GM20431 (cell line): ENCODE results near the gene LDHAL6B.

Experiments
- in situ Hi-C: fragments of 300-500 bp; cut with MseI, MboI; formaldehyde crosslinking; loops from one replicate; pipeline ENCODE4 v1.15.0; 2020; ENCODE audit warnings: low sequenced_read_pairs; ENCODE audit not compliant: unreplicated experiment

The LDHAL6B gene

GRCh38 chr15:59174835-59175831 lies 31.5 kb upstream of the LDHAL6B start:
- in situ Hi-C loops: loop anchor here (25.0 kb wide), 1 partner anchor 312 kb away; no protein-coding TSS in a partner anchor

- in situ Hi-C loops: no loop called here
These were observed 29.9 kb upstream of the LDHAL6B start for GRCh38 chr15:59176653-59177316.

GRCh38 chr15:59177317-59177660 lies 29.4 kb upstream of the LDHAL6B start:
- in situ Hi-C loops: no loop called here

GRCh38 chr15:59178151-59178695 lies 28.4 kb upstream of the LDHAL6B start:
- in situ Hi-C loops: no loop called here

- in situ Hi-C loops: no loop called here
These were observed 26.9 kb upstream of the LDHAL6B start for GRCh38 chr15:59179717-59180116.

- in situ Hi-C loops: no loop called here
These were observed 25.6 kb upstream of the LDHAL6B start for GRCh38 chr15:59180945-59181600.

- in situ Hi-C loops: no loop called here
These were observed 20.9 kb upstream of the LDHAL6B start for GRCh38 chr15:59185725-59186124.

GRCh38 chr15:59186501-59186900 lies 20.1 kb upstream of the LDHAL6B start:
- in situ Hi-C loops: no loop called here

- in situ Hi-C loops: no loop called here
These were observed 17.4 kb upstream of the LDHAL6B start for GRCh38 chr15:59189241-59189640.

- in situ Hi-C loops: no loop called here
These were observed 16.4 kb upstream of the LDHAL6B start for GRCh38 chr15:59190291-59190690.

- in situ Hi-C loops: no loop called here
These were observed 14.8 kb upstream of the LDHAL6B start for GRCh38 chr15:59191855-59192237.

- in situ Hi-C loops: no loop called here
These were observed 11.9 kb upstream of the LDHAL6B start for GRCh38 chr15:59194639-59195325.

- in situ Hi-C loops: no loop called here
These were observed 10.2 kb upstream of the LDHAL6B start for GRCh38 chr15:59196416-59196815.

- in situ Hi-C loops: no loop called here
These were observed 9.2 kb upstream of the LDHAL6B start for GRCh38 chr15:59197454-59197853.

GRCh38 chr15:59199626-59200465 lies 6.8 kb upstream of the LDHAL6B start:
- in situ Hi-C loops: no loop called here

- in situ Hi-C loops: no loop called here
These were observed 6.1 kb upstream of the LDHAL6B start for GRCh38 chr15:59200560-59200959.

GRCh38 chr15:59203008-59203407 lies 3.6 kb upstream of the LDHAL6B start:
- in situ Hi-C loops: no loop called here

GRCh38 chr15:59203657-59204056 lies 3.0 kb upstream of the LDHAL6B start:
- in situ Hi-C loops: no loop called here
